Measurements from ENCODE around the gene RPS6KC1.

The RPS6KC1 gene

GRCh38 chr1:213266983-213267772 is 216.1 kb downstream of the RPS6KC1 start:
- TF ChIP-seq CTCF (conservative IDR thresholded peaks at IDR 0.05) = no peak
- H3K27ac ChIP-seq = no peak overlapping the region

GRCh38 chr1:213268221-213268620 is 217.2 kb downstream of the RPS6KC1 start:
- TF ChIP-seq CTCF (conservative IDR thresholded peaks at IDR 0.05) = no peak
- H3K27ac ChIP-seq = no peak overlapping the region

- TF ChIP-seq CTCF (conservative IDR thresholded peaks at IDR 0.05) = no peak
- H3K27ac ChIP-seq = no peak overlapping the region
Observed at GRCh38 chr1:213269829-213270228, 218.8 kb downstream of the RPS6KC1 start.

GRCh38 chr1:213273546-213273945 is 222.5 kb downstream of the RPS6KC1 start:
- no peak overlapping the region for H3K27ac ChIP-seq
- no peak for TF ChIP-seq CTCF (conservative IDR thresholded peaks at IDR 0.05)

- TF ChIP-seq CTCF (conservative IDR thresholded peaks at IDR 0.05) = no peak
- no peak overlapping the region for H3K27ac ChIP-seq
Observed at GRCh38 chr1:213274140-213274539, 223.1 kb downstream of the RPS6KC1 start.

- no peak for TF ChIP-seq CTCF (conservative IDR thresholded peaks at IDR 0.05)
- H3K27ac ChIP-seq = no peak overlapping the region
Observed at GRCh38 chr1:213275293-213275692, 224.3 kb downstream of the RPS6KC1 start.

- no peak for TF ChIP-seq CTCF (conservative IDR thresholded peaks at IDR 0.05)
- H3K27ac ChIP-seq = no peak overlapping the region
Observed at GRCh38 chr1:213276236-213276635, 225.2 kb downstream of the RPS6KC1 start.
